ENCODE results near the gene MAMDC2.

DNA sequence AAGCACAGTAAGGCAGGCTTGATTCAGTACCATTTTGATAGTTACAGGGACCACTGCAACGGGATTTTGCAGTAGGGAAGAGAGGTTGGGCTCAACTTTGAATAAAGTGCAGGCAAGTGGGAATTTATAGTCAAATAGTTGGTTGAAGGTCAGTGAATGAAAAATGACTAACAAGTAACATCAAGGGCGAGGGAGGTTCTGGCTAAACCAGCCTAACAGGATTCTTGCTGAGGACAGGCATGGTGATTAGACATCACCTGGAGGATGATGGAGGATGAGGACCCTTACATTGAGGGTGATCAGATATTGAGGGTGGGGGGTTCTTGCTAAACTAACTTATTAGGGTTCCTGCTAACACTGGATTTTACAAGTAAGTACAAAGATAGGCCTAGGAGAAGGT lies 149.1 kb downstream of the MAMDC2 start:
- TF ChIP-seq, protein P1, sequence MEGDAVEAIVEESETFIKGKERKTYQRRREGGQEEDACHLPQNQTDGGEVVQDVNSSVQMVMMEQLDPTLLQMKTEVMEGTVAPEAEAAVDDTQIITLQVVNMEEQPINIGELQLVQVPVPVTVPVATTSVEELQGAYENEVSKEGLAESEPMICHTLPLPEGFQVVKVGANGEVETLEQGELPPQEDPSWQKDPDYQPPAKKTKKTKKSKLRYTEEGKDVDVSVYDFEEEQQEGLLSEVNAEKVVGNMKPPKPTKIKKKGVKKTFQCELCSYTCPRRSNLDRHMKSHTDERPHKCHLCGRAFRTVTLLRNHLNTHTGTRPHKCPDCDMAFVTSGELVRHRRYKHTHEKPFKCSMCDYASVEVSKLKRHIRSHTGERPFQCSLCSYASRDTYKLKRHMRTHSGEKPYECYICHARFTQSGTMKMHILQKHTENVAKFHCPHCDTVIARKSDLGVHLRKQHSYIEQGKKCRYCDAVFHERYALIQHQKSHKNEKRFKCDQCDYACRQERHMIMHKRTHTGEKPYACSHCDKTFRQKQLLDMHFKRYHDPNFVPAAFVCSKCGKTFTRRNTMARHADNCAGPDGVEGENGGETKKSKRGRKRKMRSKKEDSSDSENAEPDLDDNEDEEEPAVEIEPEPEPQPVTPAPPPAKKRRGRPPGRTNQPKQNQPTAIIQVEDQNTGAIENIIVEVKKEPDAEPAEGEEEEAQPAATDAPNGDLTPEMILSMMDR (conservative IDR thresholded peaks at IDR 0.05 in 1 of 2, IDR thresholded peaks at IDR 0.05 in 1 of 2; ENCODE audit: low read depth in 1 of 2, low read length in 2 of 2): no peak
- TF ChIP-seq EZH2 (IDR thresholded peaks at IDR 0.05; ENCODE audit: low read length, missing control alignments): no peak
